PC-3 (cell line): ENCODE data around the gene MOV10. TPM values are rescaled to one million over a fixed set of nuclear protein-coding genes. Genes with fewer than 3 reads are reported as not detected.

ENCODE experiments used
- ATAC-seq: fragments of 200-7000 bp; cut with Tn5 transposase; 2 replicates; pipeline ENCODE4 v1.9.1; 2020; ENCODE audit warnings: mild to moderate bottlenecking, moderate library complexity
- BruUV-seq: library from RNA; stranded (reverse); fragments of 400-500 nt; replicated peaks from 2 replicates; lab custom pipeline; 2021; lab: Mats Ljungman, UMichigan
- CTCF ChIA-PET: fragments of 300-600 bp; sonication (Branson Sonifier 250); formaldehyde crosslinking; loops from one replicate; lab custom pipeline; 2022; ENCODE audit warnings: antibody characterized with exemption; lab: Charles Lee
- POLR2A ChIA-PET: fragments of 300-600 bp; sonication (Branson Sonifier 250); formaldehyde crosslinking; loops from one replicate; lab custom pipeline; 2022; ENCODE audit warnings: antibody characterized with exemption; ENCODE audit not compliant: unreplicated experiment; lab: Charles Lee
- DNase-seq: peaks from one replicate; pipeline ENCODE4 v3.0.0-alpha.2; 2015
- H2AFZ ChIP-seq: fragments of 300-600 bp; sonication (generic); 2 replicates; pipeline ENCODE4 v1.6.0; 2016; ENCODE audit warnings: antibody characterized with exemption, low read length
- H3F3A ChIP-seq: fragments of 300-600 bp; sonication (generic); one replicate; pipeline ENCODE4 v1.6.0; 2017; ENCODE audit warnings: antibody characterized with exemption, low read length, control low read depth, mild to moderate bottlenecking; ENCODE audit not compliant: unreplicated experiment
- H3K27ac ChIP-seq: fragments of 300-600 bp; sonication (generic); 2 replicates; pipeline ENCODE4 v1.5.1; 2016; ENCODE audit warnings: mild to moderate bottlenecking, low read length
- H3K27me3 ChIP-seq: fragments of 300-600 bp; sonication (generic); 2 replicates; pipeline ENCODE4 v1.6.1; 2016; ENCODE audit warnings: low read length, mixed read lengths
- H3K36me3 ChIP-seq: fragments of 300-600 bp; sonication (generic); 2 replicates; pipeline ENCODE4 v1.6.1; 2016; ENCODE audit warnings: low read depth, mixed run types, low read length, mixed read lengths
- H3K4me1 ChIP-seq: fragments of 300-600 bp; sonication (generic); 2 replicates; pipeline ENCODE4 v1.5.1; 2016; ENCODE audit warnings: low read length; ENCODE audit not compliant: insufficient read depth
- H3K4me2 ChIP-seq: fragments of 300-600 bp; sonication (generic); 2 replicates; pipeline ENCODE4 v1.6.0; 2016; ENCODE audit warnings: low read length
- H3K4me3 ChIP-seq: fragments of 300-600 bp; sonication (generic); 2 replicates; pipeline ENCODE4 v1.5.1; 2016; ENCODE audit warnings: mild to moderate bottlenecking, low read length, mixed read lengths
- H3K79me2 ChIP-seq: fragments of 300-600 bp; sonication (generic); 2 replicates; pipeline ENCODE4 v1.6.1; 2017; ENCODE audit warnings: low read length, mixed read lengths
- H3K9ac ChIP-seq: fragments of 300-600 bp; sonication (generic); 2 replicates; pipeline ENCODE4 v1.6.0; 2016; ENCODE audit warnings: mild to moderate bottlenecking, low read length
- H3K9me2 ChIP-seq: fragments of 300-600 bp; sonication (generic); replicated peaks from 2 replicates; pipeline ENCODE4 v1.6.1; 2016; ENCODE audit warnings: mixed run types, low read length, mixed read lengths
- H3K9me3 ChIP-seq: fragments of 300-600 bp; sonication (generic); 2 replicates; pipeline ENCODE4 v1.6.1; 2016; ENCODE audit warnings: low read length, mixed read lengths
- H4K20me1 ChIP-seq: fragments of 300-600 bp; sonication (generic); 2 replicates; pipeline ENCODE4 v1.6.1; 2016; ENCODE audit warnings: low read length, mixed read lengths
- CTCF ChIP-seq: fragments of 300-600 bp; sonication (generic); conservative IDR thresholded peaks from 2 replicates; pipeline ENCODE4 v1.5.1; 2017; ENCODE audit warnings: antibody characterized with exemption, low read depth, mild to moderate bottlenecking, low read length
- EZH2 ChIP-seq: fragments of 300-600 bp; sonication (generic); IDR thresholded peaks from one replicate; pipeline ENCODE4 v1.6.1; 2017; ENCODE audit warnings: antibody characterized with exemption, mild to moderate bottlenecking, low read length; ENCODE audit not compliant: unreplicated experiment
- EZH2phosphoT487 ChIP-seq: fragments of 300-600 bp; sonication (generic); IDR thresholded peaks from 2 replicates; pipeline ENCODE4 v1.6.1; 2018; ENCODE audit warnings: mild to moderate bottlenecking, antibody characterized with exemption, low read length, borderline replicate concordance
- intact Hi-C: fragments of 100-400 bp; cut with micrococcal nuclease; formaldehyde crosslinking; loops from 2 replicates; pipeline ENCODE4 v1.9.0; 2023
- total RNA-seq: library from RNA; depleted of rRNA; stranded (reverse); fragments of >200 nt; gene quantifications from 2 replicates; pipeline ENCODE4 v1.2.3, GENCODE V29; 2014

MOV10 gene
- total RNA-seq, 1 experiment from 2014 or later = 68.5 TPM

GRCh38 chr1:112636056-112636455 lies 38.4 kb upstream of the MOV10 start:
- H3K27me3 ChIP-seq = no peaks in the 10 kb centered on the region
- POLR2A ChIA-PET = no interaction called here
- peak overlapping the region; percentile 42; the same call in 1 of the 2 replicates for H3K4me2 ChIP-seq
- peaks cover 9% of the 10 kb centered on the region; the same call in 1 of the 2 replicates for H3K36me3 ChIP-seq
- BruUV-seq = no TSS peak
- peaks cover 85% of the 10 kb centered on the region for H3K79me2 ChIP-seq
- no peak overlapping the region for H2AFZ ChIP-seq
- DNase-seq (no peak), ATAC-seq (no peak)
- H3K9me2 ChIP-seq = no peaks in the 10 kb centered on the region
- H3K4me1 ChIP-seq = peaks cover 28% of the 10 kb centered on the region
- TF ChIP-seq EZH2phosphoT487 = no peak
- no peak for TF ChIP-seq EZH2
- no peak for TF ChIP-seq CTCF
- no peak overlapping the region for H3K4me3 ChIP-seq
- H3F3A ChIP-seq = peaks cover 8% of the 10 kb centered on the region
- H3K9ac ChIP-seq = no peak overlapping the region
- CTCF ChIA-PET = no interaction called here
- no peak overlapping the region for H3K27ac ChIP-seq
- H3K9me3 ChIP-seq = no peaks in the 10 kb centered on the region
- intact Hi-C loops = loop anchor here (5.0 kb wide), 1 partner anchor 36 kb away; the partner anchor contains the start of gene MOV10
- H4K20me1 ChIP-seq = peaks cover 65% of the 10 kb centered on the region

- Histone ChIP-seq H4K20me1 (peaks cover 61% of the 10 kb centered on the region), H3K4me1 (peaks cover 28% of the 10 kb centered on the region), H2AFZ (no peak overlapping the region), H3K79me2 (peaks cover 84% of the 10 kb centered on the region), H3K9me3 (no peaks in the 10 kb centered on the region), H3K9ac (no peak overlapping the region), H3K4me2 (peak overlapping the region; percentile 65), H3K27me3 (no peaks in the 10 kb centered on the region), H3K9me2 (no peaks in the 10 kb centered on the region), H3K27ac (peak overlapping the region; percentile 50), H3K4me3 (no peak overlapping the region), H3F3A (peaks cover 8% of the 10 kb centered on the region), H3K36me3 (peaks cover 3% of the 10 kb centered on the region; the same call in 1 of the 2 replicates)
- TF ChIP-seq CTCF (no peak), EZH2phosphoT487 (no peak), EZH2 (no peak)
- intact Hi-C loops = loop anchor here (1.0 to 5.0 kb wide), 2 partner anchors 14 to 36 kb away; partner anchors contain the start of gene MOV10
- ATAC-seq (peak; percentile 71), DNase-seq (peak; percentile 20)
- CTCF ChIA-PET = no interaction called here
- POLR2A ChIA-PET = no interaction called here
- BruUV-seq = TSS peak; percentile 77
These were observed 37.7 kb upstream of the MOV10 start for GRCh38 chr1:112636597-112637253.
